GOT3 (cell line): ENCODE measurements around the gene NDRG4.

Experiments used
- DNase-seq: peaks from one replicate; lab custom pipeline; 2025; ENCODE audit warnings: mixed read lengths; lab: John Stamatoyannopoulos, UW

Gene NDRG4, protein sequence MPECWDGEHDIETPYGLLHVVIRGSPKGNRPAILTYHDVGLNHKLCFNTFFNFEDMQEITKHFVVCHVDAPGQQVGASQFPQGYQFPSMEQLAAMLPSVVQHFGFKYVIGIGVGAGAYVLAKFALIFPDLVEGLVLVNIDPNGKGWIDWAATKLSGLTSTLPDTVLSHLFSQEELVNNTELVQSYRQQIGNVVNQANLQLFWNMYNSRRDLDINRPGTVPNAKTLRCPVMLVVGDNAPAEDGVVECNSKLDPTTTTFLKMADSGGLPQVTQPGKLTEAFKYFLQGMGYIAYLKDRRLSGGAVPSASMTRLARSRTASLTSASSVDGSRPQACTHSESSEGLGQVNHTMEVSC

GRCh38 chr16:58499615-58500351 is at the start of gene NDRG4:
Gene NDRG4, plus strand, starts transcription at chr16:58500143. Its CDS starts 106 bp downstream, at chr16:58500249.
- peak; percentile 32 for DNase-seq

DNA sequence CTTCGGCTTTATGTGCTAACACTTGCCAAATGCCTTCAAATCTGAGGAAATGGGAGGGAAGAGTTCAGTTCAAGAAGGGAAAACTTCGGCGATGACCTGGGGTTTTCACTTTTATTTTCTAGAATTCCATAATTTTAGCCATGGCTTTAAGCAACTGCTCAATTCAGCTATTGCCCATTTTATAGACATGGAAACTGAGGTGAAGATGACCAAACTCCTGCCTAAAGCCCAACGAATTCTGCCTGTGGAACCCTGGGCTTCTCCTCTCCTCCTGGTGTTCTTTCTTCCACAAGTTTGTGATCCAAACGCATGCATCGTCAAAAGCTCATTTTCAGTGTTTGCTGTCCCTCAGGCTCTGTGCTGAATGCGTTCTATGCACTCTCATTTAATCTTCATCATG is 49.4 kb upstream of the NDRG4 start:
- DNase-seq, result no peak

DNA sequence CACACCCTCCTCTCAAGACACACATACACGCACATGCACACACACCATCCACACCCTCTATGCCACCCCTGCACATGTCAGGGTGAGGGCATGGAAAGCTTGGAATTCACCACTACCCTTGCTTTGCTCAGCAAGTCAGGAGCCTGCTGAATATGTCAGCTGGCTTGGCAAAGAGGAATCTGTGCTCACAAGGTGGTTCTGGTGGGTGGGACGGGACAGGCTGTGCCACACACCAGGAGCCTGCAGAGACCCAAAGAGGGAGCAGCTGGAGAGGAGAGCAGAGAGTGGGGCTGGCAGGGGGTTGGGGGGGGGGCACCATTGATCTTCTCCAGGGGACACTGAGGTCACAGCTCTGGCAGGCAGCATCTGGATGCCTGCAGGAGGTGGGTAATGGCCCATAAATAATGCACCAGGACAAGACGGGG is 48.7 kb upstream of the NDRG4 start:
- DNase-seq, result no peak

DNA sequence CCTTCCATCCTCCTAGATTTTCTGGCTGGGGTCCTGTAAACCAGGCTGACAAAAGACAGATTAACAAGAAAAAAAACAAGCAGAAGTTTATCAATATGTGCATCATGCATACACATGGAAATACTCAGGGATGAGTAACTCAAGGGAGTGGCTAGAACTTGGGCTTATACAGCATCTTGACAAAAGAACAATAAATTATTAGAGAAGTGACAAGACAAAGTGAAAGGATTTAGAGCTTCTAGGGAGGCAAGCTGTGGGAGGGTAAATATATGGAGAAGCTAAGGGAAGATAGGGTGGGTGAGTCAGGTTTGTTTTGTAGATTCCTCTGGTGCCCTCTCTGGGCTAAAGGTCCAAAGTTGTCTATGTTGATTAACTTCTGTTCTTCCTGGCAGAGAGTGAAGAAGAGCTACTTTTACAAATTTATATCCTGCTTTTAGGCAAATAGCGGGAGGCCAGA is 48.0 kb upstream of the NDRG4 start:
- DNase-seq, result no peak

DNA sequence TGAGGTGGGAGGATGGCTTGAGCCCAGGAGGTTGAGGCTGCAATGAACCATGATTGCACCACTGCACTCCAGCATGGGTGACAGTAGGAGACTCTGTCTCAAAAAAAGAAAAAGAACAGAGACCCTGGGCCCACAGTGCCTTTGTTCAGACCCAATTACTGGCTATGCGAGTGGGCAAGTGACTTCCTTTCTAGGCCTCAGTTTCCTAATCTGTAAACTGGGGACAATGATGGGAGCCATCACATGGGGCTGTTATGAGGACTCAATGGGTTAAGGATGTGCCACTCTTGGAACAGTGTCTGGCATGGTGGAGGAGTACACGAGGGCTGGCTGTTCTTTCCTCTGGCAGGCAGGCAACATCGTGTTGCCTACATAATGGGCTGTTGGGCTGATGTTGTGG is 47.3 kb upstream of the NDRG4 start:
- DNase-seq, result no peak

- DNase-seq, result no peak
These were observed 45.8 kb upstream of the NDRG4 start for GRCh38 chr16:58454178-58454577.

- no peak for DNase-seq
These were observed 45.1 kb upstream of the NDRG4 start for GRCh38 chr16:58454856-58455255.

DNA sequence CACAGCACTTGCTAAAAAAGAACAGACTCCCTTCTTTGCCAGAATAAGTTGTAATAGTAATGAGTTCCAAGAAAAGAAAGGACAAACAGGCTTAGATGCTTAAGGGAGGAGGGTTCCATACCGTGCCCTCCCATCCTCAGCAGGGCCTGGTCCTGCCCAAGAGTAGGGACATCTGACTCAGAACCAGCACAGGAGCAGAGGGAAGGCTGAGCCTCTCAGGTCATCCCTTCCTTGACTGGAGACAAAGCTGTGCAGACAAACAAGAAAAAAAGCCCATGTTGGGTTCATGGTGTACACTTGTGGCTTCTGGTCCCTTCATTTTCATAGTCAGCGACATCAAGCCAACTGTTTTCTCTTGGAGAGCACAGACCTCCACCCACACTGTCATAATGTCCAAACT is 44.2 kb upstream of the NDRG4 start:
- DNase-seq, result no peak

DNA sequence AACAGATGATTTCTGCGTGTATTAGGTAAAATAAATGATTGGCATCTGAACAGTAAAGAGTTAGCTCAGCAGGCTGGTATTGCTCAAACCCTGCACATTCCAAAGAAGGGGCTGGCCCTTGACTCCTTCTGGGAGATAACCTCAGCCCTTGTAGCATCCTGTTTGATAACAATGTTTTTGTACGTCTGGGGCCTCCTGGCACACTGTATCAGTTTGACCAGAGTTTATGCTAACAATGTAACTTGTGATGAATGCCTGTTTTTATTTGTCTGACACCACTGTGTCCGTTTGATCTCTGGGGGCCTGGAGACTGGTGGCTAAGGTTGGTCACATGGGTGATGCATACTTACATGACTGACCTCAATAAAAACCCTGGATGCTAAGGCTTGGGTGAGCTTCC is 43.8 kb upstream of the NDRG4 start:
- no peak for DNase-seq

GRCh38 chr16:58458606-58459343 is 41.2 kb upstream of the NDRG4 start:
- no peak for DNase-seq

DNA sequence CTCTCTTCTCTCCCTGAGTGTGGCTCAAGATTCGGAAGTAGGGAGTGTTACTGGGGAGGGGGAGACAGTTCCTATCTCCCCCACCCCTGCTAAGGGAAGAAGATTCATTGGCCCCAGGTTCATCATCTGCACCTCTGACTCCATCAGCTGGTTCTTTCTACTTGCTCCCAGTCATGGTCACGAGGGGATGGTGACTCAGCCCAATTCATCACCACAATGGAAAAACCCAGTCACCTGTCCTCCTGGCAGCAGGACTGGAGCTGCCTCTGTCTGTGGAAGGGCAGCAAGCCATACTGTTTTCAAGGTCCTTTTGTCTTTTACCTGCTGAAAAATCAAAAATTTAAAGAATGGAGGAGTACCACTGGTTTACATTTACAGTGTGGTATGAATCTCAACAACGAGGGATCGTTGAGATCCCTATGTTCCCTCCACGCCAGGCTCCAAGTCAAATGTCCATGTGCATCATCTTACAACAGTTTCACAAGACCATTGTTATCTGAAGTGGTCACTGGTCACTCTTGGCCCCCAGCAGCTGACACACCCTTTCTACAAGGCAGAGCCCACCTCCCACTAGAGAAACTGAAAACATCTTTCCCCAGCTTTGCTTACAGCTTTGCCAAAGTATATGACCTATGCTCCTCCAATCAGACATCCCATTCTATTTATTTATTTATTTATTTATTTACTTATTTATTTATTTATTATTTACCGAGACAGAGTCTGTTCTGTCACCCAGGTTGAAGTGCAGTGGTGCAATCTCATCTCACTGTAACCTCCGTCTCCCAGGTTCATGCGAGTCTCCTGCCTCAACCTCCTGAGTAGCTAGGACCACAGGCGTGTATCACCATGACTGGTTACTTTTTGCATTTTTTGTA is 40.4 kb upstream of the NDRG4 start:
- peak; percentile 36 for DNase-seq

DNA sequence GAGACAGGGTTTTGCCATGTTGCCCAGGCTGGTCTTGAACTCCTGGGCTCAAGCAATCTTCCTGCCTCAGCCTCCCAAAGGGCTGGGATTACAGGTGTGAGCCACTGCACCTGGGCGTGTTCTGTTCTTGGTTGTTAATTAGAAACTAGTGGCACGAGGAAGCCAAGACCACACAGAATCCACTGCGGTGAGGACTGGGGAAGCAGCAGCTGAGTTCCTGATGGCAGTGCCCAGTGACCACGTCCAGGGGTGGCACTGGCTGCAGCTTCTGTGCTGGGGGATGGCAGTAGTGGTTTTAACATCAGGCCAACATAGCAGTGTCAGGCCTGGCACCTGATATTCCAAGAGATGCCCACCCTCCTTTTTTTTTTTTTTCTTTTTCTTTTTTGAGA is 39.7 kb upstream of the NDRG4 start:
- DNase-seq, result no peak

DNA sequence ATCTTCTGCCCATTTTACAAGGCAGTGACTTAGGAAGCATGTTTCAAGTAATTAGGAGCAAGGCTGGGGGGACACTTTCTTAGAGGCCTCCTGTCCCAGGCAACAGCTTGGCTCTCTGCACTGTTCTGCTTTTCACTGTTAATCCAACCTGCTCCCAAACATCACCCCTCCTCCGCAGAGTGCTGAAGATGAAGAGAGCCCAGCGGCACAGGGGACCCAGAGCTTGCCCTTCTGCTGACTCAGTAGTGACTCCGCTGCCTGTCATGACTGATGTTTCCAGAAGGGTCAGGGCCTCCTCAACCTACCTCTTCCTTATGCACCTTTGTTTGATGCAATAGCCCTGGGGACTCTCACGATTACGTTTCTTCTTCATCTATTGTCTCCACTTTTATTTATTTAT is 38.9 kb upstream of the NDRG4 start:
- DNase-seq, result no peak

DNA sequence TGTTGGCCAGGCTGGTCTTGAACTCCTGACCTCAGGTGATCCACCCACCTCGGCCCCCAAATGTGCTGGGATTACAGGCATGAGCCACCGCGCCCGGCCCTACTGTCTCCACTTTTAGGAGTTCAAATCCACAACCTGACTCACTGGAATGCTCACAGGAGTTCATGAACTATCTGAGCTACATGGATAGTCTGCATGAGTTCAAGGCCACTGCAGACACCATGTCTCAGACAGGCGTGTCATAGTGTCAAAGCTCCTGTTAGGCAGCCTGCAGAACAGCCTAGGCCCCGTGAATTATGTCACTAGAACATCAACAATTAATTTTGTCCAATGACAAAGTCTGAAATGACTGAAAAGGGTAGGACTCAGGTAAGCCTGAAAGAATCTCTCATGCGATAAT is 38.3 kb upstream of the NDRG4 start:
- no peak for DNase-seq

- DNase-seq, result no peak
These were observed 37.9 kb upstream of the NDRG4 start for GRCh38 chr16:58462089-58462488.

DNA sequence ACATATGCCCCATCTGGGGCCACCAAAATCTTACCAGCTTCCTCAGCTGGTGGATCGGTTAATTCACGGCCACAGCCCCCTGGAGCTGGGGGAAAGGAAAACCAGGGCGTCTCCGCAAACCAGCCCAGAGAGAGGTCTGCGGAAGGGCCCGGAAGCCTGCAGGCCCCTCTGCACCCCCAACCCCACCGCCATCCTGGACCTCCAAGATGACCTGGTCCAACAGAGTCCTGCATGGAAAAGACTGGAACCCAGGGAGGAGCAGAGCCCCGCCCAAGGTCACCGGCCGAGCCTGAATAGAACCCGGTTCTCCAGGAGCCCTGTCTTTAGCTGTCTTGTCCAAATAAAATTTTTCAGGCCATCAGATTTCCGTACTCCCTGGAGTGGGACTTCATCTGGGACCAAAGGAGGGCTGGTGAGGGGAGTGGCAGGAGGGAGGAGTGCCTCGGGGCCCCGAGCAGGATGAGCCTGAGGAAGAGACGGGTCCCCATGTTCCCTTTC is 37.4 kb upstream of the NDRG4 start:
- DNase-seq, result no peak

GRCh38 chr16:58462997-58463941 is 36.7 kb upstream of the NDRG4 start:
- DNase-seq, result no peak

GRCh38 chr16:58464047-58464915 is 35.7 kb upstream of the NDRG4 start:
- no peak for DNase-seq
